Gastrocnemius medialis (tissue), 4 donors: ENCODE results near the gene R3HDM2. TPM values are rescaled to one million over a fixed set of nuclear protein-coding genes. Genes with fewer than 3 reads are reported as not detected.

Experiments used
- ATAC-seq, 2 donors: fragments of 150-250 bp; one replicate each; pipeline ENCODE4 v1.9.1; 2016
- DNase-seq, 2 donors: peaks; one replicate each; pipeline ENCODE4 v3.0.0-alpha.2; 2019
- H3K27ac ChIP-seq, 4 donors: fragments of 200-600 bp; sonication (generic); 1 replicate in 1 of 4; 2 replicates in 3 of 4; pipeline ENCODE4 v1.5.1; 2016 to 2018; ENCODE audit warnings: mild to moderate bottlenecking in 2 of 4, moderate library complexity in 1 of 4
- H3K27me3 ChIP-seq, 3 donors: fragments of 200-600 bp; sonication (generic) in 2 of 3; 1 replicate in 1 of 3; 2 replicates in 2 of 3; pipeline versions ENCODE4 v1.5.1 to v1.6.0; 2016 to 2019; ENCODE audit warnings: mild to moderate bottlenecking in 1 of 3, moderate library complexity in 1 of 3
- H3K36me3 ChIP-seq, 2 donors: fragments of 200-600 bp; sonication (generic) in 1 of 2; one replicate each; pipeline ENCODE4 v1.5.1; 2017 to 2018
- H3K4me1 ChIP-seq, 2 donors: fragments of 200-600 bp; sonication (generic) in 1 of 2; one replicate each; pipeline ENCODE4 v1.5.1; 2016 to 2017; ENCODE audit warnings: mild to moderate bottlenecking in 2 of 2
- H3K4me3 ChIP-seq, 4 donors: fragments of 200-600 bp; sonication (generic) in 3 of 4; 1 replicate in 1 of 4; 2 replicates in 3 of 4; pipeline ENCODE4 v1.5.1; 2016 to 2019; ENCODE audit warnings: mild to moderate bottlenecking in 2 of 4
- H3K9me3 ChIP-seq, 3 donors: fragments of 200-600 bp; sonication (generic) in 2 of 3; 1 replicate in 1 of 3; 2 replicates in 2 of 3; pipeline ENCODE4 v1.5.1; 2016 to 2019
- POLR2A ChIP-seq, 2 donors: fragments of 450-650 bp; IDR thresholded peaks; one replicate each; pipeline ENCODE4 v1.6.1; 2017; ENCODE audit warnings: antibody characterized with exemption in 2 of 2, mild to moderate bottlenecking in 2 of 2, moderate library complexity in 2 of 2
- in situ Hi-C, 4 donors: fragments of 200-750 bp; cut with MboI; loops; one replicate each; pipeline versions ENCODE4 v1.15.0 to v1.8.0; 2017; ENCODE audit warnings: low sequenced_read_pairs in 4 of 4
- intact Hi-C: fragments of 100-400 bp; cut with DNase I; formaldehyde crosslinking; loops from one replicate; pipeline ENCODE4 v1.15.1; 2023; ENCODE audit warnings: low total_unique reads
- total RNA-seq, 4 donors: library from RNA; depleted of rRNA; stranded (reverse); fragments of >200 nt; gene quantifications; one replicate each; pipeline versions ENCODE4 v1.1.0 to v1.2.3, GENCODE V29; 2016
- TF ChIP-seq, protein P1 (sequence below), 5 experiments: fragments of 450-650 bp in 3 of 5; fragments of 200-600 bp in 2 of 5; sonication (generic) in 2 of 5; IDR thresholded peaks in 4 of 5; conservative IDR thresholded peaks in 1 of 5; 1 replicate in 4 of 5; 2 replicates in 1 of 5; pipeline ENCODE4 v1.5.1; 2016 to 2019; ENCODE audit warnings: antibody characterized with exemption in 5 of 5, mild to moderate bottlenecking in 3 of 5, moderate library complexity in 3 of 5

The R3HDM2 gene
- total RNA-seq, 4 donors from 2014 or later: 24.1 to 27.1 (median 25.6) TPM

DNA sequence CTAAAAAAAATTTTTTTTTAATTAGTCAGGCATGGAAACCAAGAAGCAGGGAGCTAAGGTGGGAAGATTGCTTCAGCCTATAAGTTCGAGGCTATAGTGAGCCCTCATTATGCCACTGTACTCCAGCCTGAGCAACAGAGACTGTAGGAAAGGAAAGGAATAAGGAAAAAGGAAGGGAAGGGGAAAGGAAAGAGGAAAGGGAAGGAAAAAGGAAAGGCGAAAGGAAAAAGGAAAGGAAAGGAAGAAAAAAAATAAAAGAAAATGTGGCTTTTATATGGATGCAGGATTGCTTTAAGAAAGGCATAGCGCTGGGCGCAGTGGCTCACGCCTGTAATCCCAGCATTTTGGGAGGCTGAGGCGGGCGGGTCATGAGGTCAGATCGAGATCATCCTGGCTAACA lies 70.4 kb downstream of the R3HDM2 start:
- ATAC-seq: no peak
- no peak overlapping the region for H3K27ac ChIP-seq
- intact Hi-C loops (no loop called here), in situ Hi-C loops (no loop called here)
- H3K4me3 ChIP-seq: no peak overlapping the region
- no peak for DNase-seq
- no peaks in the 10 kb centered on the region for H3K4me1 ChIP-seq
- H3K27me3 ChIP-seq: no peaks in the 10 kb centered on the region
- no peaks in the 10 kb centered on the region for H3K36me3 ChIP-seq
- TF ChIP-seq POLR2A (IDR thresholded peaks at IDR 0.05): no peak
- TF ChIP-seq, protein P1, sequence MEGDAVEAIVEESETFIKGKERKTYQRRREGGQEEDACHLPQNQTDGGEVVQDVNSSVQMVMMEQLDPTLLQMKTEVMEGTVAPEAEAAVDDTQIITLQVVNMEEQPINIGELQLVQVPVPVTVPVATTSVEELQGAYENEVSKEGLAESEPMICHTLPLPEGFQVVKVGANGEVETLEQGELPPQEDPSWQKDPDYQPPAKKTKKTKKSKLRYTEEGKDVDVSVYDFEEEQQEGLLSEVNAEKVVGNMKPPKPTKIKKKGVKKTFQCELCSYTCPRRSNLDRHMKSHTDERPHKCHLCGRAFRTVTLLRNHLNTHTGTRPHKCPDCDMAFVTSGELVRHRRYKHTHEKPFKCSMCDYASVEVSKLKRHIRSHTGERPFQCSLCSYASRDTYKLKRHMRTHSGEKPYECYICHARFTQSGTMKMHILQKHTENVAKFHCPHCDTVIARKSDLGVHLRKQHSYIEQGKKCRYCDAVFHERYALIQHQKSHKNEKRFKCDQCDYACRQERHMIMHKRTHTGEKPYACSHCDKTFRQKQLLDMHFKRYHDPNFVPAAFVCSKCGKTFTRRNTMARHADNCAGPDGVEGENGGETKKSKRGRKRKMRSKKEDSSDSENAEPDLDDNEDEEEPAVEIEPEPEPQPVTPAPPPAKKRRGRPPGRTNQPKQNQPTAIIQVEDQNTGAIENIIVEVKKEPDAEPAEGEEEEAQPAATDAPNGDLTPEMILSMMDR (IDR thresholded peaks at IDR 0.05 in 4 of 5, conservative IDR thresholded peaks at IDR 0.05 in 1 of 5): no peak
- no peaks in the 10 kb centered on the region for H3K9me3 ChIP-seq

DNA sequence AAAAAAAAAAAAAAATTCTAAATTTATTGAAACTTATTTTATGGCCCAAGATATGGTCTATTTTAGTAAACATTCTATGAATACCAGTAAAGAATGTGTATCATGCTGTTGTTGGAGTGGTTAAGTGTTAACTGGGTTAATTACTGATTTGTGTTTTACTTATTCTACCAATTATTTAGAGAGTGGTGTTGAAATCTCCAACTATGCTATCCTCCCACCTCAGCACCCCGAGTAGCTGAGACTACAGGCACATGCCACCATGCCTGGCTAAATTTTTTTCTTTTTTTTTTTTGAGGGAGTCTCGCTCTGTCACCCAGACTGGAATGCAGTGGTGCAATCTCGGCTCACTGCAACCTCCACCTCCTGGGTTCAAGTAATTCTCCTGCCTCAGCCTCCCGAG lies 72.2 kb downstream of the R3HDM2 start:
- H3K4me3 ChIP-seq: no peak overlapping the region
- in situ Hi-C loops: no loop called here
- DNase-seq: no peak
- H3K27me3 ChIP-seq: no peaks in the 10 kb centered on the region
- no peaks in the 10 kb centered on the region for H3K4me1 ChIP-seq
- ATAC-seq: no peak
- H3K27ac ChIP-seq: no peak overlapping the region
- H3K9me3 ChIP-seq: no peaks in the 10 kb centered on the region
- TF ChIP-seq, protein P1 (IDR thresholded peaks at IDR 0.05 in 4 of 5, conservative IDR thresholded peaks at IDR 0.05 in 1 of 5): no peak
- no peak for TF ChIP-seq POLR2A (IDR thresholded peaks at IDR 0.05)
- intact Hi-C loops: no loop called here
- no peaks in the 10 kb centered on the region for H3K36me3 ChIP-seq

DNA sequence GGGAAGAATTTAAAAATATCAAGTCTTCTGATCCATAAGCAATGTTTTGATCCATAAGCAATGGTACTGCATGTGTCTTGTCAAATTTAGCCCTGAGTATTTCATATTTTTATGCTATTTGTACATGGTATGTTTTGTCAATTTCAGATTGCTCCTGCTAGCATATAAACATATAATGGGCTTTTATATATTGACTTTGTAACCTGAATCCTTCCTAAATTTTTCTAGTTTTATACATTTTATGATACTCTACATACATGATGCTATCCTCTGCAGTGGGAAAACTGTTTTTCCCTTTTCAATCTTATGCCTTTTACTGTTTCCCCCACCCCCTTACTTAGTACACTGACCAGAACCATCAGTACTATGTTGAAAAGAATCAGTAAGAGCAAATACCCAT lies 75.1 kb downstream of the R3HDM2 start:
- Histone ChIP-seq H3K27me3 (no peaks in the 10 kb centered on the region), H3K27ac (no peak overlapping the region), H3K4me1 (no peaks in the 10 kb centered on the region), H3K9me3 (no peaks in the 10 kb centered on the region), H3K36me3 (no peaks in the 10 kb centered on the region), H3K4me3 (no peak overlapping the region)
- intact Hi-C loops: no loop called here
- no peak for DNase-seq
- TF ChIP-seq, protein P1 (IDR thresholded peaks at IDR 0.05 in 4 of 5, conservative IDR thresholded peaks at IDR 0.05 in 1 of 5): no peak
- no peak for TF ChIP-seq POLR2A (IDR thresholded peaks at IDR 0.05)
- ATAC-seq: no peak
- in situ Hi-C loops: no loop called here

DNA sequence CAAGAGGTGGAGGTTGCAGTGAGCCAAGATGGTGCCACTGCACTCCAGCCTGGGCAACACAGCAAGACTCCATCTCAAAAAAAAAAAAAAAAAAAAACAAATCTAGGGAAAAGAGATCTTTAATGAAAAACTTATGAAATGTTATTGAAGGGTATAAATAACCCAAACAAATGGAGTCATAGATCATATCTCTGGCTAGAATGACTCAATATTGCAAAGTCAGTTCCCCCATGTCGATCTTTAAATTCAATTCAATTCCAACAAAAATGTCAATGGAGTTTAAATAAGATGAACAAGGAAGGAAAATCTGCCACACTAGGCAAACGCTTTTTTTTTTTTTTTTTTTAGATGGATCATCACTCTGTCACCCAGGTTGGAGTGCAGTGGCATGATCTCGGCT lies 78.7 kb downstream of the R3HDM2 start:
- no peak for TF ChIP-seq POLR2A (IDR thresholded peaks at IDR 0.05)
- TF ChIP-seq, protein P1 (IDR thresholded peaks at IDR 0.05 in 4 of 5, conservative IDR thresholded peaks at IDR 0.05 in 1 of 5): no peak
- intact Hi-C loops (no loop called here), in situ Hi-C loops (no loop called here)
- Histone ChIP-seq H3K36me3 (no peaks in the 10 kb centered on the region), H3K27ac (no peak overlapping the region), H3K27me3 (no peaks in the 10 kb centered on the region), H3K9me3 (no peaks in the 10 kb centered on the region), H3K4me3 (no peak overlapping the region), H3K4me1 (no peaks in the 10 kb centered on the region)
- ATAC-seq (no peak), DNase-seq (no peak)

DNA sequence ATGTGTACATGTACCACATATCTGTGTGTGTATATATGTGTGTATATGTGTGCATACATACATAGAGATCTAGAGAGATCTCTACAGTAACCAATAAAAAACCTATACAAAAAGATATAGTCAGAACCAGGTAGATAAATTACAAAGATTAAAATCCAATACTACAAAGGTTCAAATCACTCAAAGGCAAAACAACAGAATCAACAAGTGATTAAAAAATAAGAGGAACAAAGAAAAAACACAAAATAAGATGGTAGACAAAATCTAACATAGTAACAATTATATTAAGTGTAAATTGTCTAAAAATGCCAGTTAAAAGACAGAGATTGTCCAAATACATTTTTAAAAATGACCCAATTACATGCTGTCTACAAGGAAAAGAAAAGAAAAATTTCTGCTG lies 83.6 kb downstream of the R3HDM2 start:
- Histone ChIP-seq H3K36me3 (no peaks in the 10 kb centered on the region), H3K27me3 (no peaks in the 10 kb centered on the region), H3K27ac (no peak overlapping the region), H3K4me1 (peaks cover 3 to 4% of the 10 kb centered on the region in 2 donors), H3K4me3 (no peak overlapping the region), H3K9me3 (no peaks in the 10 kb centered on the region)
- intact Hi-C loops: no loop called here
- ATAC-seq (no peak), DNase-seq (no peak)
- TF ChIP-seq POLR2A (IDR thresholded peaks at IDR 0.05): no peak
- TF ChIP-seq, protein P1 (IDR thresholded peaks at IDR 0.05 in 4 of 5, conservative IDR thresholded peaks at IDR 0.05 in 1 of 5): no peak
- in situ Hi-C loops: no loop called here
